Kidney (tissue), 14 donors: ENCODE measurements around the gene C2orf68. TPM values are rescaled to one million over a fixed set of nuclear protein-coding genes. Genes with fewer than 3 reads are reported as not detected.

Experiments used
- DNase-seq, 5 donors: peaks; one replicate each; pipeline ENCODE4 v3.0.0-alpha.2; 2013 to 2020
- FAIRE-seq: peaks from 2 replicates; lab custom pipeline; 2012; peaks lifted over from hg19 to GRCh38; lab: Jason Lieb, UNC
- H3K27ac ChIP-seq, 2 donors: one replicate each; pipeline ENCODE4 v1.7.0; 2013; ENCODE audit warnings: low read depth in 2 of 2, low read length in 2 of 2, inconsistent platforms in 1 of 2
- H3K27me3 ChIP-seq: one replicate; pipeline ENCODE4 v1.7.1; 2013; ENCODE audit warnings: low read length, inconsistent platforms; ENCODE audit not compliant: control insufficient read depth, insufficient read depth
- H3K36me3 ChIP-seq, 3 donors: one replicate each; pipeline versions ENCODE4 v1.7.0 to v1.7.1; 2013; ENCODE audit warnings: low read length in 3 of 3, control low read depth in 1 of 3, inconsistent platforms in 1 of 3; ENCODE audit not compliant: insufficient read depth in 3 of 3, control insufficient read depth in 2 of 3
- H3K4me1 ChIP-seq, 3 donors: one replicate each; pipeline versions ENCODE4 v1.7.0 to v1.7.1; 2013; ENCODE audit warnings: low read length in 3 of 3, inconsistent platforms in 1 of 3, low read depth in 1 of 3; ENCODE audit not compliant: control insufficient read depth in 2 of 3, insufficient read depth in 2 of 3
- H3K4me3 ChIP-seq, 3 donors: one replicate each; pipeline versions ENCODE4 v1.7.0 to v1.8.1; 2013; ENCODE audit warnings: low read length in 3 of 3, control low read depth in 1 of 3, inconsistent platforms in 1 of 3
- H3K9ac ChIP-seq, 3 donors: one replicate each; pipeline versions ENCODE4 v1.7.0 to v1.7.1; 2013; ENCODE audit warnings: low read length in 3 of 3, control low read depth in 1 of 3, inconsistent platforms in 1 of 3
- H3K9me3 ChIP-seq, 3 donors: one replicate each; pipeline versions ENCODE4 v1.7.0 to v1.7.1; 2013; ENCODE audit warnings: low read length in 3 of 3, control low read depth in 1 of 3, inconsistent platforms in 1 of 3; ENCODE audit not compliant: control insufficient read depth in 2 of 3, insufficient read depth in 1 of 3
- intact Hi-C: fragments of 100-400 bp; cut with DNase I; formaldehyde crosslinking; loops from one replicate; pipeline ENCODE4 v1.11.1; 2022
- polyA plus RNA-seq: library from polyadenylated mRNA; stranded (reverse); fragments of 350-450 nt; fragmentation: Illumina TruSeq; extraction: RNeasy Lipid Tissue Mini Kit (QIAGEN cat#74804); gene quantifications from one replicate; pipeline ENCODE4 v1.2.3, GENCODE V29; 2014; ENCODE audit warnings: low read depth, low replicate concordance; ENCODE audit not compliant: insufficient read depth
- total RNA-seq: library from RNA; stranded (reverse); fragmentation: NEBNext Ultra II Directional; extraction: Animal tissue kit (Norgen Biotek cat#: 25700); gene quantifications from one replicate; pipeline ENCODE4 v1.2.1, GENCODE V29; 2021
- TF ChIP-seq, protein P1 (sequence below): IDR thresholded peaks from 3 replicates; pipeline ENCODE4 v1.5.1; 2012; ENCODE audit warnings: mild to moderate bottlenecking, moderate library complexity, borderline replicate concordance; ENCODE audit not compliant: insufficient read depth; ENCODE audit errors: extremely low read depth
- donor health status: control.
- donor health status: control.
- donor health status: control.
- donor health status: control.
- donor health status: control.
- donor health status: DM: yes; HTN: yes; CAD: no.
- donor health status: Normal renal cell carcinoma (clear cell type).

C2orf68 gene
- total and polyA plus RNA-seq, 2 donors from 2014 or later: 34.5 to 37.6 TPM

DNA sequence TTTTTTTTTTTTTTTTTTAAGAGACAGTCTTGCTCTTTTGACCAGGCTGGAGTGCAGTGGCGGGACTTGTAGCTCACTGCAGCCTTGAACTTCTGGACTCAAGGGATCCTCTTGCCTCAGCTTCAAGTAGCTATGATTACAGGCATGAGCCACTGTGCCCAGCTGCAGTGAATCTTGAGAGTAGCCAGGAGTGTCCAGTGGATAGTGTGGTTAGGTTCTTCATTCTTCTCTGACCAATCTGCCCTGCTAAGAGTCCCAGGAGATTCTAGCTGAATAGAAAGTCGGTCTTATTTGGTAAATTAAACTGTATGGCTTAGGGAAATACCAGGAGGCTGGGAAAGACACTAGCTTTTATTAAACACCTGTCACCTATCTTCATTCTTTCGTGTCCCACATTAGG, 19.4 kb upstream of the C2orf68 start:
- Histone ChIP-seq H3K9me3 (no peaks in the 10 kb centered on the region), H3K4me3 (no peak overlapping the region), H3K9ac (no peak overlapping the region), H3K4me1 (no peaks in the 10 kb centered on the region), H3K27ac (no peak overlapping the region), H3K27me3 (no peaks in the 10 kb centered on the region), H3K36me3 (peaks cover 2 to 49% (median 25%) of the 10 kb centered on the region in 3 donors)
- FAIRE-seq (no peak), DNase-seq (no peak)
- TF ChIP-seq, protein P1, sequence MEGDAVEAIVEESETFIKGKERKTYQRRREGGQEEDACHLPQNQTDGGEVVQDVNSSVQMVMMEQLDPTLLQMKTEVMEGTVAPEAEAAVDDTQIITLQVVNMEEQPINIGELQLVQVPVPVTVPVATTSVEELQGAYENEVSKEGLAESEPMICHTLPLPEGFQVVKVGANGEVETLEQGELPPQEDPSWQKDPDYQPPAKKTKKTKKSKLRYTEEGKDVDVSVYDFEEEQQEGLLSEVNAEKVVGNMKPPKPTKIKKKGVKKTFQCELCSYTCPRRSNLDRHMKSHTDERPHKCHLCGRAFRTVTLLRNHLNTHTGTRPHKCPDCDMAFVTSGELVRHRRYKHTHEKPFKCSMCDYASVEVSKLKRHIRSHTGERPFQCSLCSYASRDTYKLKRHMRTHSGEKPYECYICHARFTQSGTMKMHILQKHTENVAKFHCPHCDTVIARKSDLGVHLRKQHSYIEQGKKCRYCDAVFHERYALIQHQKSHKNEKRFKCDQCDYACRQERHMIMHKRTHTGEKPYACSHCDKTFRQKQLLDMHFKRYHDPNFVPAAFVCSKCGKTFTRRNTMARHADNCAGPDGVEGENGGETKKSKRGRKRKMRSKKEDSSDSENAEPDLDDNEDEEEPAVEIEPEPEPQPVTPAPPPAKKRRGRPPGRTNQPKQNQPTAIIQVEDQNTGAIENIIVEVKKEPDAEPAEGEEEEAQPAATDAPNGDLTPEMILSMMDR: no peak
- intact Hi-C loops: loop anchor here (10.0 kb wide), 2 partner anchors 73 to 183 kb away; no protein-coding TSS in a partner anchor

DNA sequence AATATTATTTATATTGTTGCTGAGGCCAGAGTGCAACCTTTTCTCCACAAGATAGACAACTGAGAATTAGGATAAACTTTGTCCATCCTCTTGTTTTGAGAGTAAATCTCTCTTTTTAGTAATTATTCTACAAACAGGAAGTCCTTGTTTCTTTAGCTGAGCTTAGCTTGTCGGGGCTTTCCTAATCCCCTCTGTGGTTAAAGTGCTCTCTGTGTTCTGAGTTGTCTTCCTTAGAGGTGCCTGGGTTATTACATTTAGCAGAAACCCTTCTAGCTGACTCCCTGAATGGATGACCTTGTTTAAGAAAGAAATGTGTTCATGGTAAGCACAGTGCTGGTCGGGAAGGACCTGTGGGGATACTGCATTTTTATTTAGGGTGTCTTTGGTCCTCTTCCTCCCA, 16.8 kb upstream of the C2orf68 start:
- intact Hi-C loops: no loop called here

DNA sequence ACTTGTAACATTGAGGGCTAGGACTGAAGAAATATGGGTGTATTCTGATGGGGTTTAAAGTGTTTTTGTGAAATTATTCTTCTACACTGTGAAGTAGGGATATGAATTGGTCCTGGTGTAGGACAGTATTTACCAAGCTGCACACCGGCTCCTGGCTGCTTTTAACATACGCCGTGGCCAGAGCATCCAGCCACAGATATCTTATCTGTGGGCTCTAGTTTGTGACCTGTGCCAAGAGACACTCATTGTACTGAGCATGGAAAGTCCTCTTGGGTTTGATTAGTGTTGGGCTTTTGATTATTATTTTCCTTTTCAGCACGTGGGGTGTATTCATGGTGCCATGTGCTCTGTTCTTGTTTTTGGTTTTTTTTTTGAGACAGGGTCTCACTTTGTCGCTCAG, 12.1 kb upstream of the C2orf68 start:
- Histone ChIP-seq H3K27ac (no peak overlapping the region), H3K36me3 (peaks cover 7 to 53% (median 34%) of the 10 kb centered on the region in 3 donors), H3K27me3 (no peaks in the 10 kb centered on the region), H3K4me1 (no peaks in the 10 kb centered on the region), H3K4me3 (no peak overlapping the region), H3K9me3 (no peaks in the 10 kb centered on the region), H3K9ac (no peak overlapping the region)
- intact Hi-C loops: no loop called here
- FAIRE-seq (no peak), DNase-seq (no peak)
- TF ChIP-seq, protein P1: no peak

More for the DNA sequence above, 16.8 kb upstream of the C2orf68 start:
- no peak for DNase-seq
- Histone ChIP-seq H3K27ac (no peak overlapping the region), H3K9me3 (no peaks in the 10 kb centered on the region), H3K4me1 (no peaks in the 10 kb centered on the region), H3K36me3 (peaks cover 6 to 53% (median 29%) of the 10 kb centered on the region in 3 donors), H3K9ac (no peak overlapping the region), H3K4me3 (no peak overlapping the region), H3K27me3 (no peaks in the 10 kb centered on the region)
- TF ChIP-seq, protein P1: no peak
- FAIRE-seq: no peak

DNA sequence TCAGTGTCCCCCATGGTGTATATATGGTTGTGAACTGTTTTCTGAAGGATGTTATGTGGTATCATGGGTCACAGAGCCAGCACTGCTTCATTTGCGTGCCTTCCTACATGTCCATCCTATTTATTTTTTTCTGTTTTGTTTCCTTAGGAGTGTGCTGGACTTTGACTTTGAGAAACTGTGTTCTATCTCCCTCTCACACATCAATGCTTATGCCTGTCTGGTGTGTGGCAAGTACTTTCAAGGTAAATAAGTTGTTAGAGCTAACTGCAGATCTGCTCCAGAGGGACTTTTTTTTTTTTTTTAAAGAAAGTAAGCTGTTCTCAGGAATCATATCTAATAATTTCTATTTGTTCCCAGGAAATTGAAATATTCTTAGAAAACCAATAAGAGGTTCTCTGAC, 9.5 kb upstream of the C2orf68 start:
- intact Hi-C loops: no loop called here
- FAIRE-seq: no peak
- Histone ChIP-seq H3K4me3 (no peak overlapping the region), H3K27me3 (no peaks in the 10 kb centered on the region), H3K27ac (no peak overlapping the region), H3K36me3 (peaks cover 7 to 39% (median 35%) of the 10 kb centered on the region in 3 donors), H3K4me1 (peaks cover 0 to 7% (median 6%) of the 10 kb centered on the region in 3 donors), H3K9ac (no peak overlapping the region), H3K9me3 (no peaks in the 10 kb centered on the region)
- no peak for DNase-seq
- TF ChIP-seq, protein P1: no peak
